ENCODE data around the gene CHGA.

The CHGA gene

DNA sequence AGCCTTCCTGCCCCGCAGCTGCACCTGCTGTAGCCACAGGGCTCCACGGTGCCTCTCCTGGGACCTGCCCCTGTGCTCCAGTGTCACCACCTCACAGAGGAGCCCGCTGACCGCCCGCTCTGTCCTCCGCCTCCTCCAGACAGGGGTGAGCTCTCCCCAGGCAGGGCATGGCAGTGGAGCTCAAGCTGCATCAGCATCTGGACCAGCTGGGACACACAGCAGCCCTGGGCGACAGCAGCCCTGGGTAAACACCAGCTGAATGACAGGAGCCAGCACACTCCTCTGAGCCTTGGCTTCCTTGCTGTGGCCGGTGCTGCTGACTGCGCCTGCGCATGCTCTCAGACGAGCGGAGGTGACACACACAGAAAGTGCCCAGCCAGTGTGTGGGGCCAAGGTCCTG lies 22.0 kb downstream of the CHGA start:
- no peak overlapping the region for H3K4me3 ChIP-seq (ENCODE audit: low read depth, low read length)
- no peak overlapping the region for H3K27ac ChIP-seq
- no peaks in the 10 kb centered on the region for H3K27me3 ChIP-seq (replicated peaks)
- TF ChIP-seq, protein P1, sequence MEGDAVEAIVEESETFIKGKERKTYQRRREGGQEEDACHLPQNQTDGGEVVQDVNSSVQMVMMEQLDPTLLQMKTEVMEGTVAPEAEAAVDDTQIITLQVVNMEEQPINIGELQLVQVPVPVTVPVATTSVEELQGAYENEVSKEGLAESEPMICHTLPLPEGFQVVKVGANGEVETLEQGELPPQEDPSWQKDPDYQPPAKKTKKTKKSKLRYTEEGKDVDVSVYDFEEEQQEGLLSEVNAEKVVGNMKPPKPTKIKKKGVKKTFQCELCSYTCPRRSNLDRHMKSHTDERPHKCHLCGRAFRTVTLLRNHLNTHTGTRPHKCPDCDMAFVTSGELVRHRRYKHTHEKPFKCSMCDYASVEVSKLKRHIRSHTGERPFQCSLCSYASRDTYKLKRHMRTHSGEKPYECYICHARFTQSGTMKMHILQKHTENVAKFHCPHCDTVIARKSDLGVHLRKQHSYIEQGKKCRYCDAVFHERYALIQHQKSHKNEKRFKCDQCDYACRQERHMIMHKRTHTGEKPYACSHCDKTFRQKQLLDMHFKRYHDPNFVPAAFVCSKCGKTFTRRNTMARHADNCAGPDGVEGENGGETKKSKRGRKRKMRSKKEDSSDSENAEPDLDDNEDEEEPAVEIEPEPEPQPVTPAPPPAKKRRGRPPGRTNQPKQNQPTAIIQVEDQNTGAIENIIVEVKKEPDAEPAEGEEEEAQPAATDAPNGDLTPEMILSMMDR (IDR thresholded peaks at IDR 0.05; ENCODE audit: low read depth, low read length, missing control alignments) = no peak
- no peaks in the 10 kb centered on the region for H3K36me3 ChIP-seq (replicated peaks)
- in situ Hi-C loops (cut with HindIII; ENCODE audit: low pct_ligation_motif_present, low sequenced_read_pairs) = loop anchor here (25.0 kb wide), 1 partner anchor 192 kb away; no protein-coding TSS in a partner anchor
- DNase-seq = no peak

DNA sequence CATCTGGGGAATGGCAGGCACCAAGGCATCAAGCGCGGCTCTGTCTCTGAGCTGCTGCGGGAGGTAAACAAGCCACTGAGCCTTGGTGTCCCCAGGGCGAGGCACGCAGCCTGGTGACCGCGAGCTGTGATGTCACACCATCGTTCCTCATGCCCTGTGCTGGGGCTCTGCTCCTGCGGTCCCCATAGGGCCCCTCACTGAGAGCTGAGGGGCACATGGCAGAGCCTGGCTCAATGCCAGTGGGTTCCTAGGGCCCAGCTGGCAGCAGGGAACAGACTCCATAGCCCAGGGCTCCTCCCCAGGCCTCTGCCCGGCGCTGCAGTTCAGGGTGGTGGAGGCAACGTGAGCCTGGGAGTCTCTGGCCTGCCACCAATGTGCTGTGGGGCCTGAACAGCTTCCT lies 22.6 kb downstream of the CHGA start:
- in situ Hi-C loops (cut with HindIII; ENCODE audit: low pct_ligation_motif_present, low sequenced_read_pairs) = loop anchor here (25.0 kb wide), 1 partner anchor 192 kb away; no protein-coding TSS in a partner anchor
- H3K36me3 ChIP-seq (replicated peaks) = no peaks in the 10 kb centered on the region
- DNase-seq = no peak
- no peak overlapping the region for H3K4me3 ChIP-seq (ENCODE audit: low read depth, low read length)
- no peaks in the 10 kb centered on the region for H3K27me3 ChIP-seq (replicated peaks)
- TF ChIP-seq, protein P1 (IDR thresholded peaks at IDR 0.05; ENCODE audit: low read depth, low read length, missing control alignments) = no peak
- H3K27ac ChIP-seq = no peak overlapping the region

DNA sequence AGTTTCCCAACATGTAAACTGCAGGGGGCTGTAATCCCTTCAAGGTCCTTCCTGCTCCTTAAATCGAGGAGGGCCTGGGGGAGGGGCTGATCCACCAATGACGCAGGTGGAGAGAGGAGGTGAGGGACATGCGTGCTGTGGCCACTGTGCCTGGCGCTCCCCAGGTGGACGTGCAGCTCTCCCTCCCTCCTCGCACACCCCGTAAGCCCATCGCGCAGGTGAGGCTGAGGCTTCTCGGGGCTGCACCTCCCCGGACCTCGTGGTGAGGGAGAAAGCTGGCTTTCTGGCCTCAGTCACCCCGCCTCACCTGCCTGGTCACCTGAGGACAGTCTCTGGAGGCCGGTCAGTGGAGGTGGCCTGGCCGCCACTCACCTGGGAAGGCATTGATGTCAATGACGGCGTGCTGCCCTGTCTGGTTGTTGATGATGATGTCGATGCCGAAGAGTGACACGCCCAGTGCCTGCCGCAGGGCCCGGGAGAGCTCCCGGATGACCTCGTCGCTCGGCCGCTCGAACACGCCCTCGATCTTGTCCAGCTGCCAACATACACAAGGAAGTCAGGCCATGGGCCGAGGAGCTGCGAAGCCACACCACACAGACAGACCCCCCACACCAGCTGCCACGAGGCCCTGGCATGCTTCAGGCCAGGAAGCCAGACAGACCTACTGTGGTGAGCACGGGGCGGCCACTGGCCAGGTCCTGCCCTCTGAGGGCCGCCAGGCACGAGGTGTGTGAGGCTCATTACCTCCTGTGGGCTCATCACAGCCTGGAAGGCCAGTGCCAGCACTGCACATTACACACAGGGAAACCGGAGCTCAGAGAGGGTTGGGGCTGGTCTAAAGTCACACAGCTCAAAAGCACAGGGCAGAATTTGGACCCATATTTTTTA lies 23.3 kb downstream of the CHGA start:
- Histone ChIP-seq H3K27ac (no peak overlapping the region), H3K27me3 (replicated peaks) (no peaks in the 10 kb centered on the region), H3K4me3 (ENCODE audit: low read depth, low read length) (no peak overlapping the region), H3K36me3 (replicated peaks) (no peaks in the 10 kb centered on the region)
- DNase-seq = peak; percentile 57
- TF ChIP-seq, protein P1 (IDR thresholded peaks at IDR 0.05; ENCODE audit: low read depth, low read length, missing control alignments) = no peak
- in situ Hi-C loops (cut with HindIII; ENCODE audit: low pct_ligation_motif_present, low sequenced_read_pairs) = loop anchor here (25.0 kb wide), 1 partner anchor 191 kb away; no protein-coding TSS in a partner anchor

DNA sequence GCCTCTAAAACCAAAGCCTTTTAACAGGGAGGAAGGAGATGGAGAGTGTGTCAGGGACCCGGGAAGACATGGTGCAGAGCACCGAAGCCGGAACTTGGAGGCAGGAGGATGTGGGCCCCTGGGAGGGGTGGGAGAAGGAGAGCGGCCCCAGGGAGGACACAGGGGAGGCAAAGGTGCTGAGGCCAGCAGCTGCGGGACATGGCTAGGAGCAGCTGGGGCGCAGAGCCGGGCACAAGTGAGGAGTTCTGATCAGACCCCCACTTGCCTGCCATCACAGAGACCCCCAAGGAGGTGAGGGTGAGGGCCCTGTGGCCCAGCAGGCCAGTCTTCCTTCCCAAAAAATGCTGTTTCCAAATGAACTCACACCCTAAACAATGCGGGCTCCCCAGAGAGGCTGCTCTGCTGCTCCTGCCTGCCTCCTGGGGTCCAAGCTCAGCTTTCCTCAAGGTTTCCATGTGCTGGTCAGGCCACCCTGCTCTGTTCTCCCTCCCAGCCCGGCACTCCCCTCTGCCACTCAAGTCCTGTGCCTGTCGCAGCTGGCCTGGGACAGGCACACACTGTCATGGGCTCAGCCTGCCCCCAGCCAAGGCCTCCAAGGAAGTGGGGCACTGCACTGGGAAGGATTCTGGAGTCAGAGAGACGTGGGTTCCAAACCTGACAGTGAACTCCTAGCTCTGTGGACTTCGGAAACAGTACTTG lies 24.0 kb downstream of the CHGA start:
- Histone ChIP-seq H3K27me3 (replicated peaks) (no peaks in the 10 kb centered on the region), H3K36me3 (replicated peaks) (no peaks in the 10 kb centered on the region), H3K4me3 (ENCODE audit: low read depth, low read length) (no peak overlapping the region), H3K27ac (no peak overlapping the region)
- DNase-seq = no peak
- in situ Hi-C loops (cut with HindIII; ENCODE audit: low pct_ligation_motif_present, low sequenced_read_pairs) = loop anchor here (25.0 kb wide), 1 partner anchor 190 kb away; no protein-coding TSS in a partner anchor
- TF ChIP-seq, protein P1 (IDR thresholded peaks at IDR 0.05; ENCODE audit: low read depth, low read length, missing control alignments) = no peak

DNA sequence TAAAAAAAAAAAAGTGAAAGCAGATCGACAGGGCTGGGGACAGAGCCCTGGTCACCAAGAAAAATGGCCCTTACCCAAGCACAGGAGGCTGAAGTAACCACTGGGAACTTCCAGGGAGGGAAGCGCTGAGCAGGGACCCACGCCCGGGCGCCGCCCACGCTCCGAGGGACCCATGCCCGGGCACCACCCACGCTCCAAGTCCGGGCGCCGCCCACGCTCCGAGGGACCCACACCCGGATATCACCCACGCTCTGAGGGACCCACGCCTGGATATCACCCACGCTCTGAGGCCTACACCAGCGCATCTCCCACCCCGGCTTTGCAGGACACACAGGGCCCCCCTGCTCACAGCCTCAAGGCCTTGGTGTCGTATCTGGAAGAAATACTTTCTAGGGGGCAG lies 25.7 kb downstream of the CHGA start:
- no peaks in the 10 kb centered on the region for H3K36me3 ChIP-seq (replicated peaks)
- TF ChIP-seq, protein P1 (IDR thresholded peaks at IDR 0.05; ENCODE audit: low read depth, low read length, missing control alignments) = no peak
- no peak overlapping the region for H3K4me3 ChIP-seq (ENCODE audit: low read depth, low read length)
- no peak for DNase-seq
- no peak overlapping the region for H3K27ac ChIP-seq
- H3K27me3 ChIP-seq (replicated peaks) = no peaks in the 10 kb centered on the region
- in situ Hi-C loops (cut with HindIII; ENCODE audit: low pct_ligation_motif_present, low sequenced_read_pairs) = loop anchor here (25.0 kb wide), 1 partner anchor 189 kb away; no protein-coding TSS in a partner anchor

Data from brain microvascular endothelial cell (primary cell).